Measurements from ENCODE around the gene TBC1D10A. TPM values are rescaled to one million over a fixed set of nuclear protein-coding genes. Genes with fewer than 3 reads are reported as not detected.
A peak's percentile ranks its signal among the peaks of the same experiment; 100 is the strongest.

TBC1D10A gene
- total RNA-seq, 8 experiments from 2014 or later: 5.8 to 17.8 (median 10.6) TPM

DNA sequence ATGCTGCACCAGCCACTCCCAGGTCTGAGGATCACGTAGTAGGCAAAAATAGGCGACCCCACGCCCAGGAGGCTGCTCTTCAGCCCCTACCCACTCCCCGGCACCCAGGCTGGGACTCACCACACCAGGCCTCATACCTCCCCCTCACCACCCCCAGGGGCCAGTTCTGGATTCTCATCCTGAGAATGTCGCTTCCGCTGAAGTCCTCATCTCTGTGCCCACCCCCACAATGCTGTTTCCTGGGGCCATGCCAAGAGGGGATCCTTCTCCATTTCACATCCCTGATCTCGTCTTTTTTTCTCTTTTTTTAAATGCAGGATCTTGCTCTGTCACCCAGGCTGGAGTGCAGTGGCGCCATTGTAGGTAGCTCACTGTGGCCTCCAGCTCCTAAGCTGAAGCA lies 58.4 kb downstream of the TBC1D10A start:
- 57 to 80% (median 75%) methylated on average over 1 to 3 of the region's 8 CpGs; no CpG with 5 or more reads in 6 of the 10 experiments for WGBS, 10 experiments
- Histone ChIP-seq H3K4me1 (replicated peaks in 1 of 2) (peaks cover 0 to 3% of the 10 kb centered on the region in 2 donors), H3K4me3 (no peak overlapping the region), H3K27ac (no peak overlapping the region)
- ATAC-seq (replicated peaks in 6 of 8): no peak
- in situ Hi-C loops (cut with MboI; ENCODE audit: low pct_unique_long_range_greater_than_20kb in 2 of 9, low sequenced_read_pairs in 9 of 9, unreplicated experiment in 9 of 9): loop anchor here in 1 of 9 experiments (10.0 kb wide), 1 partner anchor 164 kb away; no protein-coding TSS in a partner anchor

DNA sequence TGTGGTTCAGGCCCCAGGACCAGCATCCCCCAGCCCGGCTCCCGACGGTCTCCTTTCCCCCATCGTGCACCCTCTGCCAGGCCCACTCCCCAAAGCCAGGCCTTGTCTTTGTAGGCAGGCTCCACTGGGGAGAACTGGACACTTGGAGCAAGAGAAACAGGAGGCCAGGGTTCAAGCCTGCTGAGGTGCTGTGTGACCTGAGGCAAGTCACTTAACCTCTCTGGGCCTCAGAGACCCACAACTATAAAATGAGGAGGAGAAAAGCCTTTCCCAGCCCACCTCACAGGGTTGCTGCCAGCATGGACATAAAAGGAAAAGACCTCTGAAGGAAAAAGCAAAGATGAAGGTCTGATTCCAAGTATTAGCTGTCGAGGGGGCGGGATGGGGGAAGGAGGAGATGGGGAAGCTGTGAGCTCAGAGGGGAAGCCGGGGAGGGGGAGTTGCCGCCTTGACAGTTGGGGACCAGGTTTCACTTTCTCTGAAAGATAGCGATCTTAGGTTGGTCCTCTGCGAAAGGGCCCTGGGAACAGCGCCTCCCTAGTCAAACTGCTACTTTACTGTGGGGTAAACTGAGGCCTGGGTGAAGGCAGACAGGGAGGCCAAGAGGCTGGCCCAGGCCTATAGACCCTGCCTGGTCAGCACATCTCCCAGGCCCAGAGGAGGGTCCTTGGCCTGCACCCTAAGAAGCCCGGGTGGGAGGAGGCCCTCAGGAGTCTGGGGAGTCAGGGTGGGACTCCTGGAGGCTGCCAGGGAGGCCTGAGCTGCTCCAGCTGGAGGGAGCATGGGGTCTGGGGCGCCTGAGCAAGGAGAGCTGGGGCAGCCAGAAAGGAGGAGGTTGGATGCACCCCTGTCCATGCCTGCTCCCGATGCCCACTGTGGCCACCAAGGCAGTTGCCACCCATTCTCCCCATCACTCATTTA lies 59.1 kb downstream of the TBC1D10A start:
- peaks cover 0 to 7% of the 10 kb centered on the region in 2 donors for H3K4me1 ChIP-seq (replicated peaks in 1 of 2)
- in situ Hi-C loops (cut with MboI; ENCODE audit: low pct_unique_long_range_greater_than_20kb in 2 of 9, low sequenced_read_pairs in 9 of 9, unreplicated experiment in 9 of 9): loop anchor here in 1 of 9 experiments (10.0 kb wide), 1 partner anchor 163 kb away; no protein-coding TSS in a partner anchor
- no peak overlapping the region for H3K27ac ChIP-seq
- no peak for ATAC-seq (replicated peaks in 6 of 8)
- no peak overlapping the region for H3K4me3 ChIP-seq
- WGBS, 10 experiments: no CpG with 5 or more reads among the region's 14 CpGs

DNA sequence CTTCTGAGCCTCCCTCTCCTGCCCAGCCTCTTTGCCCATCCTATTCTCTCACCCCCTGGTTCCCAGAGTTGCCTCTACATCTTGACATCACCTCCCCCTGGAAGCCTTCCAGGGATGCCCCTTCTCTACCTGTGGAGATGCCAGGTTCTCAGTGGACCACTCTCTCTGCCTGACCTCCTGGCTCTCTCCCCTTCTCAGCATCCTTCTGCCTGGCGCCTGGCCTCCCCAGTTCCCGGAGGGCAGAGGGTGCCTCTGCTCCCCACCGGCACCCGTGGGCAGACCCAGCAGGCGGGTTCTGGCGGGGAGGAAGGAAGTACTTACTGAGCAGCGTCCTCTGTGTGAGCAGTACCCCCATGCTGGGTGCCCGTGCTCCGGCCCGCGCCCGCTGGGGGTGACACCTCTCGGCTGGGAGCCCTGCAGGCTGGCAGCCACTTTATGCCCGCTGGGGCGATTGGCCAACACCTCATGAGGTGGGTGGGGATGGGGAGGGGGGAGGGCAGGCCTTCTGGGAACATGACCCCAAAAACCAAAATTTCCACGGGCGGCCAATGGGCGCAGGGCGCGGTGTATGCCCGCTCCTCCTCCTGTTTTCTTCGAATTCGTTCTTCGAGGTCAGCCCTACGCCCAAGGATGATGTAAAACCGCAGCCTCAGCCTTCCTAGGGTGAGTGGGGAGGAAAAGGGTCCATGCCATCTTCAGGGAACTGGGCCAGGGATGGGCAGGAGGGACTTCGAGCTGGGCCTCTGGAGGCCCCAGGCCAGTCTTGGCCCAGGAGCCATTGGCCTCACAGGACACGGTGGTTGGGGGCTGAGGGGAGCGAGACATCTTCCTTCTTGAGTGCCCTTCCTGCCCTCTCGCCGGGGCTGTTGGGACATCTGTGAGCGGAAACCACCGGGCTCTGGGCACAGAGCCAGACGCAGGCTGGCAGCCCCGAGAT lies 60.0 kb downstream of the TBC1D10A start, which contains the start of gene OSM:
Gene OSM, minus strand, starts transcription at position 407 of the 937 bp plus-strand sequence. Its CDS starts 52 bp downstream, at position 355.
- in situ Hi-C loops (cut with MboI; ENCODE audit: low pct_unique_long_range_greater_than_20kb in 2 of 9, low sequenced_read_pairs in 9 of 9, unreplicated experiment in 9 of 9): loop anchor here in 1 of 9 experiments (10.0 kb wide), 1 partner anchor 162 kb away; no protein-coding TSS in a partner anchor
- Histone ChIP-seq H3K4me1 (replicated peaks in 1 of 2) (peaks cover 0 to 7% of the 10 kb centered on the region in 2 donors), H3K4me3 (no peak within 1 kb of the TSS), H3K27ac (no peak within 1 kb of the TSS)
- no peak for ATAC-seq (replicated peaks in 6 of 8)
- 67 to 100% (median 95%) methylated on average over 1 to 4 of the region's 35 CpGs; no CpG with 5 or more reads in 6 of the 10 experiments for WGBS, 10 experiments

DNA sequence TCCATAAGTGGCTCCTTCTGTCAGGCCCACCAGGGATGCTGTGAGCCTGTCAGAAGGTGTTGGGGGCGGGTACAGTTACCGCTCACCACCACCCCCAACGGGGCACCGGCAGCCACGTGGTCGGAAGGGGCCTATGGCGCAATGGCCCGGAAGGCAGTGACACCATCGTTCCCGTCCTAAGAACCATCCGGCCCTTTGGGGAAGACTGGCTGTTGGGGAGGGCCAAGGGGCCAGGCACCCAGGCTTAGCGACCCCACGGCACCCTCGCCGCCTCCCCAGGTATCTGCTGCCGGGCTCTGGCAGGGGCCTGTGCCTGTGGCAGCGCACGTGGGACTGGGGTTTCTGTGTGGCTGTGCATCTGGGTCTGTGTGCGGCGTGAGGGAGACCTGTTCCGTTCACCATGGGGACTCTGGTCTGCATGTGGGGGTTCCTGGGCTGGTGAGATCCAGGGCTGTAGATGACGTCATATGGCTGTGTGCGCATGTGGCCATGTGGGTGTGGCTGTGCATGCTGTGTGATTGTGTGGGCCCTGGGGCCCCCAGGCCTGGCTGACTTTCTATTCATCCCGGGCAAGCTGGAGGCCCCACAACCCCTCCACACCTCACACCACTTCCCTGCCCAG lies 60.8 kb downstream of the TBC1D10A start:
- Histone ChIP-seq H3K4me3 (no peak overlapping the region), H3K4me1 (replicated peaks in 1 of 2) (peaks cover 0 to 7% of the 10 kb centered on the region in 2 donors), H3K27ac (no peak overlapping the region)
- WGBS, 10 experiments: 20 to 100% (median 88%) methylated on average over 1 to 4 of the region's 24 CpGs; no CpG with 5 or more reads in 6 of the 10 experiments
- in situ Hi-C loops (cut with MboI; ENCODE audit: low pct_unique_long_range_greater_than_20kb in 2 of 9, low sequenced_read_pairs in 9 of 9, unreplicated experiment in 9 of 9): loop anchor here in 1 of 9 experiments (10.0 kb wide), 1 partner anchor 161 kb away; no protein-coding TSS in a partner anchor
- ATAC-seq (replicated peaks in 6 of 8): peak in 4 of 8 experiments; percentile 27 to 74 (median 50)

DNA sequence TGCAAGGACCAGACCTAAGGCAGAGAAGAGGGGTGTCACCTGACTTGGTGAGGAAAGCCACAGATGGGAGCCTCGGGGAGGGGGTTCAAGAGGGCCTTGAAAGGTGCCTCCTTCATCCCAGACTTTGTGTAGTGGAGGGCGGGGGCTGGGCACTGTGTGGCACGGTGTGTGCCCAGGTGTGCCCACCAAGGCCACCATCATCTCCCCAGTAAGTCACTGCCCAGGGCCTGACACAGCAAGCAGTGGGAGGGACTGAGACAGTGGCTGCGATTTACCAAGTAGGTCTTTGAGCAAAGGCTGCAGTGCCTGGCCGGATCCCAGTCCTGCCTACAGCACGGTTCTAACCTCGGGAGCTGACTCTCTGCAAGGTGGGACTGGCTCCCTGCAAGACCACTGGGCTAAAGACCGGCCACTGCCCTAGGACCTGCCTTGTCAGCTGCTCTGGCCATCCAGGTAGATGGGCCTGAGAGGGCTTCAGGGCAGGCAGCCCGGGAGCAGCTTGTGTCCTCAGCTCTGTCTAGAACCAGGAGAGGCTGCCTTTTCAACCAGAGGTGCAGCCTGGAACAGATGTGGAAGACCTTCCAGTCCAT lies 61.5 kb downstream of the TBC1D10A start:
- WGBS, 10 experiments: 83 to 90% (median 83%) methylated on average over 1 to 2 of the region's 9 CpGs; no CpG with 5 or more reads in 7 of the 10 experiments
- in situ Hi-C loops (cut with MboI; ENCODE audit: low pct_unique_long_range_greater_than_20kb in 2 of 9, low sequenced_read_pairs in 9 of 9, unreplicated experiment in 9 of 9): loop anchor here in 1 of 9 experiments (10.0 kb wide), 1 partner anchor 160 kb away; no protein-coding TSS in a partner anchor
- no peak for ATAC-seq (replicated peaks in 6 of 8)
- H3K4me3 ChIP-seq: no peak overlapping the region
- peaks cover 0 to 7% of the 10 kb centered on the region in 2 donors for H3K4me1 ChIP-seq (replicated peaks in 1 of 2)
- H3K27ac ChIP-seq: no peak overlapping the region

DNA sequence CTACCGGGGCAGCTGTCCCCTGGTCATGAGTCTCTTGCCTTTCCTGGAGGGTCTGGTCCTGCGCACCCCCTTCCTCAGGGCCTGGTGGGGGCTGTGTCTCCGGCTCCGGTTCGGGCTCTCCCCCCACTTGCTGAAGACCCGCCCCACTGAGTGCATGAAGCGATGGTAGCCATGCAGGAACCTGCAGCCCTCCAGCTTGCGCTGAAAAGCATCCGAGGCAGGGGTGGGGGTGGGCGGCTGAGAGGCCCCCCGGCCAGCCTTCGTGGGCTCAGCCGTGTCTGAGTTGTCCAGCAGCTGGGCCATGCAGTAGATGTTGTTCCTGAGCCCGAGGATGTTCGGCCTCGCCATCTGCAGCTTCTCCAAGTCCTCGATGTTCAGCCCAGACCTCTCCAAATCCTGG lies 62.9 kb downstream of the TBC1D10A start:
- Histone ChIP-seq H3K4me1 (replicated peaks in 1 of 2) (peaks cover 0 to 7% of the 10 kb centered on the region in 2 donors), H3K27ac (no peak overlapping the region), H3K4me3 (no peak overlapping the region)
- in situ Hi-C loops (cut with MboI; ENCODE audit: low pct_unique_long_range_greater_than_20kb in 2 of 9, low sequenced_read_pairs in 9 of 9, unreplicated experiment in 9 of 9): loop anchor here in 1 of 9 experiments (10.0 kb wide), 1 partner anchor 159 kb away; no protein-coding TSS in a partner anchor
- ATAC-seq (replicated peaks in 6 of 8): peak in 1 of 8 experiments; percentile 2
- WGBS, 10 experiments: 88 to 100% (median 92%) methylated on average over 1 to 5 of the region's 17 CpGs; no CpG with 5 or more reads in 7 of the 10 experiments

DNA sequence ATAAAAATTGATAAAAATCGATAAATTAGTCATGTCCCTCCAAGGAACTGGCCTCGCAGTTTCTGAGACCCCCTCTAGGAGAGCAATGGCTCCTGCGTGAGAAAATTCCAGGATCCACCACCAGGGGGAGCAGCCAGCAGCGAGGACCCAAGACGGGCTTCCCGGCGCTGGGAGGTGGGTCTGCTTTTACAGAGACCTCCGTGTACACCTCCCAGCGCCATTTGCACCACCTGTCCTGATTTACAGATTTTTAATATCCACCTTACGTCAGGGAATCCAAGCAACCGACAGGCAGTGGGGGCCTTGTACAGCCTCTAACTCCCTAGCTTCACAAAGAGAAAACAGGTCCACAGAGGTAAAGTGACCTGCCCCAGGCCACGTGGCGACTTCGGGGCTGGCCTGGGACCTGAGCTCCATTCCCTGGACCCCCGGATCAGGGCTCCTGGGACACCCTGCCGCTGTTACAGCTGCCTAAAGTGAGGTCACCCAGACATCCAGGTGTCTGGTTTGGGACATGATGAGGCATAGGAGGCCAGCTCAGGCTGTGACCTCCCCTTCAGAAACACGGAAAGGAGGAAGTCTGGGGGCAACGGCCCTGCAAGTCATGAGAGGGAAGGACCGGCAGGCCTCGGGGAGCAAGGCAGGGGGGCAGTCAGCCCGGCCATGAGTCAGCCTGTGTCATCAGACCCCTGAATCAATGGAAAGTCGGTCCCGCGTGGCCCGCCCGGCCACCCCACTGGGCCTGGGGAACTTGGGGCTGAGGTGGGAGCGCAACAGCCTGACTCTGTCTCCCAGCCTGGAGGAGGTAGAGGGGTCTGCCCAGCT lies 63.6 kb downstream of the TBC1D10A start:
- ATAC-seq (replicated peaks in 6 of 8): peak; percentile 48 to 90 (median 63)
- 0 to 49% (median 3%) methylated on average over 1 to 18 of the region's 27 CpGs; no CpG with 5 or more reads in 2 of the 10 experiments for WGBS, 10 experiments
- H3K4me1 ChIP-seq (replicated peaks in 1 of 2): peaks cover 0 to 7% of the 10 kb centered on the region in 2 donors
- no peak overlapping the region for H3K27ac ChIP-seq
- in situ Hi-C loops (cut with MboI; ENCODE audit: low pct_unique_long_range_greater_than_20kb in 2 of 9, low sequenced_read_pairs in 9 of 9, unreplicated experiment in 9 of 9): loop anchor here in 1 of 9 experiments (10.0 kb wide), 1 partner anchor 158 kb away; no protein-coding TSS in a partner anchor
- H3K4me3 ChIP-seq: no peak overlapping the region

DNA sequence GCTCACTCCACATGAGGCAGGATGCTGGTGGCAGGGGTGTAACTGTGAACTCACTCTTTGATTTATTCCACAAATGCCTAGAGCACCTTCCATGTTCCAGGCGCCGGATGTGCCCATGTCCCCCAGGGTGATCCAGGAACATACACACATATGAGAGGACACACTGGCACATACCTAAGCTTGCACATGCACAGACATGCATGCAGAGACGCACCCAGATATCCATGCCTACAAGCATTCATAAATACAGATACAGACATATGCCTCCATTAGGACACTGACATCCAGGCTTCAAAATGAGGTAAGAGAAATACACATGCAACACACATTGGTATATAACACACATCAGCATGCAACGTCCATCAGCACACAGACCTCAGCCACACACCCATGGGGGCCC lies 64.6 kb downstream of the TBC1D10A start:
- WGBS, 10 experiments: 73 to 100% (median 100%) methylated on average over 1 to 3 of the region's 4 CpGs; no CpG with 5 or more reads in 4 of the 10 experiments

DNA sequence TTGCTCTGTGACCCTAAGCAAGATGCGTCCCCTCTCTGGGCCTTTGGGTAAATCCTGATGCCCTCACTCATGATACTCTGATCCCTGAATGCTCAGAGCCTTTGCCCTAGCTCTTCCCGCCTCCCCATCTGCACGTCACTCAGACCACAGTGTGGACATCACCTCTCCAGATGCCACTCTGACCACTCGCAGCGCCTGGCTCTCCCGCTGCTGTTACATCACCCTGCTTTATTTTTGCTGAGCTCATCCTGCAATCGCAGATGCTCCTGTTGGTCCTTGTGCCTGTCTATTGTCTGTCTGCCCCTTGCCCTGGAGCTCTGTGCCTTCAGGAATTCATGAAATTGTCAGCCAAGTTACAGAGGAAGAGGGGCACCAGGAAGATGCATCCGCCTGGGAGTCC lies 65.6 kb downstream of the TBC1D10A start:
- WGBS, 10 experiments: 67 to 100% (median 83%) methylated on average over 1 to 7 of the region's 8 CpGs; no CpG with 5 or more reads in 2 of the 10 experiments
- Histone ChIP-seq H3K4me3 (no peak overlapping the region), H3K27ac (no peak overlapping the region), H3K4me1 (replicated peaks in 1 of 2) (peaks cover 0 to 7% of the 10 kb centered on the region in 2 donors)
- in situ Hi-C loops (cut with MboI; ENCODE audit: low pct_unique_long_range_greater_than_20kb in 2 of 9, low sequenced_read_pairs in 9 of 9, unreplicated experiment in 9 of 9): loop anchor here in 1 of 9 experiments (10.0 kb wide), 1 partner anchor 156 kb away; no protein-coding TSS in a partner anchor
- peak in 5 of 8 experiments; percentile 33 to 63 (median 42) for ATAC-seq (replicated peaks in 6 of 8)

More for the DNA sequence above, 64.6 kb downstream of the TBC1D10A start:
- Histone ChIP-seq H3K27ac (no peak overlapping the region), H3K4me1 (replicated peaks in 1 of 2) (peaks cover 0 to 7% of the 10 kb centered on the region in 2 donors), H3K4me3 (no peak overlapping the region)
- peak in 1 of 8 experiments; percentile 13 for ATAC-seq (replicated peaks in 6 of 8)
- in situ Hi-C loops (cut with MboI; ENCODE audit: low pct_unique_long_range_greater_than_20kb in 2 of 9, low sequenced_read_pairs in 9 of 9, unreplicated experiment in 9 of 9): loop anchor here in 1 of 9 experiments (10.0 kb wide), 1 partner anchor 157 kb away; no protein-coding TSS in a partner anchor

DNA sequence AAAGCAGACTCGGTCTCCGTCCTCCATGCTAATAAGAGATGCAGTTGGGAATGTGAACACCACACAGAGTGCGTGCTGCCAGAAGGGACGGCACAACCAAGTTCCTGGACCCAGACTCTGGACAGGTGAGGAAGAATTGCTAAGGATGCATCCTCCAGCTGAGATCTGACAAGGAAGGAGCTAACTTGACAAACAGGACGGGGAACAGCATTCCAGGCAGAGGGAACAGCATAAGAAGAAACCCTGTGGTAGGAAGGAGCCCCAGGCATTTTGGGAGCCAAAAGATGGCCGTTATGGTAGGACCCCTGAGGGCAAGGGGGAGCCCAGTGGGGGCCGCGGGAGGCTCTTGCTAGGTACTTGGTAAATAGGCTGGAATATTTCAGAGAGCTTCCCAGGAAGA lies 66.1 kb downstream of the TBC1D10A start:
- in situ Hi-C loops (cut with MboI; ENCODE audit: low pct_unique_long_range_greater_than_20kb in 2 of 9, low sequenced_read_pairs in 9 of 9, unreplicated experiment in 9 of 9): loop anchor here in 1 of 9 experiments (10.0 kb wide), 1 partner anchor 156 kb away; no protein-coding TSS in a partner anchor
- Histone ChIP-seq H3K4me3 (no peak overlapping the region), H3K27ac (no peak overlapping the region), H3K4me1 (replicated peaks in 1 of 2) (peaks cover 0 to 7% of the 10 kb centered on the region in 2 donors)
- 66 to 100% (median 92%) methylated on average over 1 to 6 of the region's 8 CpGs; no CpG with 5 or more reads in 4 of the 10 experiments for WGBS, 10 experiments
- ATAC-seq (replicated peaks in 6 of 8): no peak

Measured in motor neuron (in vitro differentiated cells).